Dendritic cell treated with granulocyte-macrophage colony-stimulating factor and Interleukin-4, amounts not matched to agents 40 ng/mL and 50 ng/mL, for 4 days (primary cell): ENCODE measurements around the gene PRKCH.
A peak's percentile ranks its signal among the peaks of the same experiment; 100 is the strongest.

Experiments used
- H3K27ac Mint-ChIP-seq: one replicate; pipeline ENCODE4 v1.8.0; 2022; ENCODE audit warnings: mild to moderate bottlenecking, mixed read lengths
- H3K27me3 Mint-ChIP-seq: one replicate; pipeline ENCODE4 v1.8.0; 2022; ENCODE audit warnings: mild to moderate bottlenecking, mixed read lengths
- H3K36me3 Mint-ChIP-seq: one replicate; pipeline ENCODE4 v1.8.0; 2022; ENCODE audit warnings: low read depth, mixed read lengths
- H3K4me1 Mint-ChIP-seq: one replicate; pipeline ENCODE4 v1.8.0; 2022; ENCODE audit warnings: low read depth, mixed read lengths
- H3K4me3 Mint-ChIP-seq: one replicate; pipeline ENCODE4 v1.8.0; 2022; ENCODE audit warnings: mild to moderate bottlenecking, moderate library complexity, mixed read lengths
- H3K9me3 Mint-ChIP-seq: one replicate; pipeline ENCODE4 v1.8.0; 2022; ENCODE audit warnings: mixed read lengths
- intact Hi-C: fragments of 100-400 bp; cut with micrococcal nuclease; formaldehyde crosslinking; loops from one replicate; pipeline ENCODE4 v1.15.0; 2022

PRKCH gene

DNA sequence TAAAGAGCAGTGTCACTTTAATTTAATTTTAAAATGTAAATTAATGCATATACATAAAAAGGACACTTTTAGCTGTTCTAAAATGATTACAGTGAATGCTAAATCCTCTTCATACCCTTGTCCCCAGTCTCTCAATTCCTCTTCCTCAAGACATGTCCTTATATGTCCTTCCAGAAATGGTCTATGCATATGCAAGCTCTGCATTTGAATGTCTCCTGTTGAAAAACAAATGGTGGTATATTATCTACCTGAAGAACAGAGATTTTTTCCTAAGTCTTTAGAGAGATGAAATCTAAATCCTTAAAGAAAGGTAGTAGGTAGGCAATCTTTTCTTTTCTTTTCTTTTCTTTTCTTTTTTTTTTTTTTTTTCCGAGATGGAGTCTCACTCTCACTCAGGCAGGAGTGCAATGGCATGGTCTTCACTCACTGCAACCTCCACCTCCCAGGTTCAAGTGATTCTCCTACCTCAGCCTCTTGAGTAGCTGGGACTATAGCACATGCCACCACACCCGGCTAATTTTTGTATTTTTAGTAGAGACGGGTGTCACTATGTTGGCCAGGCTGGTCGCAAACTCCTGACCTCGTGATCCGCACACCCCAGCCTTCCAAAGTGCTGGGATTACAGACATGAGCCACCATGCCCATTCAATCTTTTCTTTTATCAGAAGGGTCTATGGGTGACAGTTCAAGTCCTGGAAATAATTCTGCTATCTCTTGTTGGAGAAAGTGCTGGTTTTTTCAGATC, 180.5 kb downstream of the PRKCH start:
- Mint-ChIP-seq H3K27ac (no peak overlapping the region), H3K9me3 (no peaks in the 10 kb centered on the region), H3K27me3 (peaks cover 2% of the 10 kb centered on the region), H3K4me1 (peaks cover 37% of the 10 kb centered on the region), H3K36me3 (no peaks in the 10 kb centered on the region), H3K4me3 (no peak overlapping the region)
- intact Hi-C loops: no loop called here

- Mint-ChIP-seq H3K4me3 (no peak overlapping the region), H3K4me1 (peaks cover 37% of the 10 kb centered on the region), H3K27me3 (peaks cover 2% of the 10 kb centered on the region), H3K9me3 (no peaks in the 10 kb centered on the region), H3K36me3 (no peaks in the 10 kb centered on the region), H3K27ac (no peak overlapping the region)
- intact Hi-C loops: no loop called here
Observed at GRCh38 chr14:61502459-61503093, 181.2 kb downstream of the PRKCH start.

DNA sequence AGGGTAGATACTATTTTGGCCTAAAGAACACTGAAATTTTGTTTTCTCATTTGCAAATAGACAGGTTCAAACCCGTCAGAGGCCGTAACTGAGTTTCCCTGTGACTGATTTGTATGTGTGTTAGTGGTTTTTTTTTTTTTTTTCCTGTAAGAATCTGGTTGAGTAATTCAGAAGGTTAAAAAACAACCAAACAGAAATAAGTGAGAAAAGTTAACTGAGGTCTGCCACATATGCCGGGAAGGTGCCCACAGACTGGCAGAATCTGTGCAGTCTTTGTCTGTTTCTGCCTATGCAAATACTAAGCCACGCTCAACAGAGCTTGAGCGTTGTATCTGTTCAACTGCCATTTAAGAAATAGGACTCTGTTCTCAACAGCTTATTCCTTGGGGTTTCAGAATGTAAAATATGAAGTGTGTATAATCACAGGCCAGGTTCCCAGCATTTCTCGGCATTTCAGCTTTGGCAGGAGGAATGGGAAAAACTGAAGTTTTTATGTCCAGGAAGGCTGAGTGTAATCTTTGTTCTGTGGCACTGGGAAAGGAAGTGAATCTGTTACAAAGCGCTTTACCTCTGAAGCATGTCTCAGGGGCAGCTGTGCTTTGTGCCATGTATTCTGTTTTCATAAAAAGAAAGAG, 181.9 kb downstream of the PRKCH start:
- intact Hi-C loops: no loop called here
- no peaks in the 10 kb centered on the region for H3K36me3 Mint-ChIP-seq
- no peak overlapping the region for H3K4me3 Mint-ChIP-seq
- H3K9me3 Mint-ChIP-seq: no peaks in the 10 kb centered on the region
- H3K4me1 Mint-ChIP-seq: peaks cover 43% of the 10 kb centered on the region
- peaks cover 2% of the 10 kb centered on the region for H3K27me3 Mint-ChIP-seq
- H3K27ac Mint-ChIP-seq: peak overlapping the region; percentile 33

GRCh38 chr14:61504901-61505300, 183.5 kb downstream of the PRKCH start:
- intact Hi-C loops: no loop called here
- Mint-ChIP-seq H3K27me3 (peaks cover 2% of the 10 kb centered on the region), H3K4me3 (no peak overlapping the region), H3K4me1 (peaks cover 38% of the 10 kb centered on the region), H3K36me3 (no peaks in the 10 kb centered on the region), H3K9me3 (no peaks in the 10 kb centered on the region), H3K27ac (no peak overlapping the region)

- Mint-ChIP-seq H3K27ac (no peak overlapping the region), H3K4me3 (no peak overlapping the region), H3K36me3 (no peaks in the 10 kb centered on the region), H3K27me3 (peaks cover 2% of the 10 kb centered on the region), H3K9me3 (no peaks in the 10 kb centered on the region), H3K4me1 (peaks cover 46% of the 10 kb centered on the region)
- intact Hi-C loops: no loop called here
Observed at GRCh38 chr14:61505815-61506809, 184.7 kb downstream of the PRKCH start.

- Mint-ChIP-seq H3K9me3 (no peaks in the 10 kb centered on the region), H3K4me3 (no peak overlapping the region), H3K27ac (no peak overlapping the region), H3K27me3 (no peaks in the 10 kb centered on the region), H3K4me1 (peaks cover 36% of the 10 kb centered on the region), H3K36me3 (no peaks in the 10 kb centered on the region)
- intact Hi-C loops: no loop called here
Observed at GRCh38 chr14:61508526-61508925, 187.1 kb downstream of the PRKCH start.

- H3K4me1 Mint-ChIP-seq: peaks cover 40% of the 10 kb centered on the region
- no peaks in the 10 kb centered on the region for H3K36me3 Mint-ChIP-seq
- no peaks in the 10 kb centered on the region for H3K27me3 Mint-ChIP-seq
- no peaks in the 10 kb centered on the region for H3K9me3 Mint-ChIP-seq
- intact Hi-C loops: no loop called here
- peak overlapping the region; percentile 59 for H3K27ac Mint-ChIP-seq
- H3K4me3 Mint-ChIP-seq: no peak overlapping the region
Observed at GRCh38 chr14:61510736-61511557, 189.6 kb downstream of the PRKCH start.

DNA sequence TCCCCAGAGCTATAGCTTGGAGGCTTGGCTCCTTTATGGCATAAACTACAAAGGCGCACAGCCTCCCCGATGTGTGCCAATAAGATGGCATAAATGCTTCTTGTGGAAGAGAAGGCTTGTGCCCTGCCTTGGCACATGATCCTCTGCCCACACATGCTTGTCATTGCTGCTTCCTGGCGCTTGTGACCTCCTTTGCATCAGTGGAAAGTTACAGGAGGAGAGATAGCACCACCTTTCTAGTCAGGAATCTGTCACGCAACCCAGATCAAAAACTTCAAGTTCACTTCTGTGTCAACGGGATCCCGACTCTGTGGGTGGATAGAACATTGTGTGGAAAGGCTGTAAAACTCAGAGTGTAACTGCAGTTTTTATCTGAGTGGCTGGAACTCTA, 190.2 kb downstream of the PRKCH start:
- no peaks in the 10 kb centered on the region for H3K27me3 Mint-ChIP-seq
- no peak overlapping the region for H3K4me3 Mint-ChIP-seq
- no peaks in the 10 kb centered on the region for H3K36me3 Mint-ChIP-seq
- peaks cover 40% of the 10 kb centered on the region for H3K4me1 Mint-ChIP-seq
- H3K9me3 Mint-ChIP-seq: no peaks in the 10 kb centered on the region
- peak overlapping the region; percentile 59 for H3K27ac Mint-ChIP-seq
- intact Hi-C loops: no loop called here

- no peaks in the 10 kb centered on the region for H3K27me3 Mint-ChIP-seq
- H3K4me3 Mint-ChIP-seq: no peak overlapping the region
- intact Hi-C loops: no loop called here
- no peak overlapping the region for H3K27ac Mint-ChIP-seq
- peaks cover 40% of the 10 kb centered on the region for H3K4me1 Mint-ChIP-seq
- no peaks in the 10 kb centered on the region for H3K9me3 Mint-ChIP-seq
- no peaks in the 10 kb centered on the region for H3K36me3 Mint-ChIP-seq
Observed at GRCh38 chr14:61512026-61512834, 190.9 kb downstream of the PRKCH start.

DNA sequence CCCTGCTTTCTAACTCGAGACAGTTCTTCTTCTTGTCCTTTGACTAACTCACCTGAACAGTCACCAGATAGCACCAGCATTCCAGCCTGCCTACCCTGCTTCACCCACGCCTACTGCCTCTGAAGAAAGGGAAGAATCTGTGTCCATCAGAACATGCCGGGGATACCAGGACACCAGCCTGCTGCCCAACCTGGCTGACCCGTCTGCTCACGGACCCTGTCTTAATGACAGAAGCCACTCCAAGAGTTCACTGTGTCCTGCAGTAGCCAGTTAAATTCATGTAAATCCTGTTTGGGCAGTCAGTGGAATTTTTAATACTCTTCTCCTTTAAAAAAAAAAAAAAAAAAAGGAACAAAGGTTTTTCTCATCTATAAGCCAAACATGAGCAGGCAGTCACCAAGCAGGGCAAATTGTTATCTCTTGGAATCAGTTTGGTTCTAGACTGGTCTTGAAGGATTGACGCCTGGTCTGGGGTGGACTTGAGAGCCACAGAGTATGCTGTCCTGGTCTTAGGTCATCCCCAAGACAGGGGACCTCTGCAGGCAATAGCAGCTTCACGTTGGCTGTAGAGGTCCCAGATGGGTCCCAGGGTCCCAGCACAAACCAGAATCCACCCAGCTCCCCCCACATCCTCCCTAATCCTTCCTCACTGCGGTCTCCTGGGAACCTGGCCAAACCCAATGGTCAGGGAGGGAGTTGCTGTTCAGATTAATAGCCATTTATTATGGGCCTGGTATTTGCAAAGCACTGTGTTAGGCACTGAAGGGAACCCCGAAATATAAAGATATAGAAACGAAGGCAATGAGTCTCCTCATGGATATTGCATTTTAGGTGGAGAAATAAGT, 192.8 kb downstream of the PRKCH start:
- no peaks in the 10 kb centered on the region for H3K27me3 Mint-ChIP-seq
- peaks cover 39% of the 10 kb centered on the region for H3K4me1 Mint-ChIP-seq
- no peaks in the 10 kb centered on the region for H3K9me3 Mint-ChIP-seq
- peak overlapping the region; percentile 58 for H3K27ac Mint-ChIP-seq
- H3K4me3 Mint-ChIP-seq: no peak overlapping the region
- intact Hi-C loops: no loop called here
- H3K36me3 Mint-ChIP-seq: no peaks in the 10 kb centered on the region

- intact Hi-C loops: no loop called here
- no peak overlapping the region for H3K4me3 Mint-ChIP-seq
- peaks cover 36% of the 10 kb centered on the region for H3K4me1 Mint-ChIP-seq
Observed at GRCh38 chr14:61514927-61515326, 193.5 kb downstream of the PRKCH start.

More at GRCh38 chr14:61514927-61515326, 193.5 kb downstream of the PRKCH start:
- H3K27me3 Mint-ChIP-seq: no peaks in the 10 kb centered on the region
- no peaks in the 10 kb centered on the region for H3K9me3 Mint-ChIP-seq
- no peak overlapping the region for H3K27ac Mint-ChIP-seq
- H3K36me3 Mint-ChIP-seq: no peaks in the 10 kb centered on the region
